Activated CD8-positive, alpha-beta memory T cell treated with anti-CD3 and anti-CD28 coated beads, Interleukin-2, amount 50 U/mL, for 24 hours (primary cell): ENCODE results near the gene TMEM273.
"Not testable (repeated sequence)": the region's sequence is repeated elsewhere in the genome, so short reads cannot be mapped to it uniquely, and the experiment has no call there.

ENCODE experiments used
- DNase-seq: peaks from one replicate; pipeline ENCODE4 v3.0.0-alpha.2; 2020; ENCODE audit errors: extremely low read depth

TMEM273 gene

GRCh38 chr10:49205206-49205605, 17.0 kb upstream of the TMEM273 start:
- no peak for DNase-seq

GRCh38 chr10:49204119-49204518, 15.9 kb upstream of the TMEM273 start:
- DNase-seq: no peak

GRCh38 chr10:49202266-49202665, 14.1 kb upstream of the TMEM273 start:
- no peak for DNase-seq

- no peak for DNase-seq
These were observed 12.7 kb upstream of the TMEM273 start for GRCh38 chr10:49200854-49201253.

GRCh38 chr10:49197171-49197570, 9.0 kb upstream of the TMEM273 start:
- DNase-seq: no peak

GRCh38 chr10:49195864-49196263, 7.7 kb upstream of the TMEM273 start:
- DNase-seq: not testable (repeated sequence)

- DNase-seq: no peak
These were observed 6.2 kb upstream of the TMEM273 start for GRCh38 chr10:49194212-49194920.

- DNase-seq: no peak
These were observed 3.2 kb upstream of the TMEM273 start for GRCh38 chr10:49191349-49191748.

GRCh38 chr10:49189422-49189821, 1.2 kb upstream of the TMEM273 start:
- no peak for DNase-seq

GRCh38 chr10:49187044-49187484, 1.1 kb downstream of the TMEM273 start:
- DNase-seq: no peak

- DNase-seq: no peak
These were observed 1.6 kb downstream of the TMEM273 start for GRCh38 chr10:49186613-49187012.

GRCh38 chr10:49185213-49185612, 3.0 kb downstream of the TMEM273 start:
- DNase-seq: no peak

- DNase-seq: no peak
These were observed 3.5 kb downstream of the TMEM273 start for GRCh38 chr10:49184642-49185111.

- no peak for DNase-seq
These were observed 4.3 kb downstream of the TMEM273 start for GRCh38 chr10:49183596-49184542.

- DNase-seq: no peak
These were observed 5.4 kb downstream of the TMEM273 start for GRCh38 chr10:49182776-49183175.

GRCh38 chr10:49180444-49180860, 7.7 kb downstream of the TMEM273 start:
- no peak for DNase-seq

GRCh38 chr10:49179699-49180443, 8.3 kb downstream of the TMEM273 start:
- DNase-seq: no peak

- DNase-seq: no peak
These were observed 9.4 kb downstream of the TMEM273 start for GRCh38 chr10:49178489-49179471.

GRCh38 chr10:49177391-49178355, 10.5 kb downstream of the TMEM273 start:
- peak; percentile 38 for DNase-seq
